Endodermal cell (in vitro differentiated cells): ENCODE measurements around the gene CHERP. TPM values are rescaled to one million over a fixed set of nuclear protein-coding genes. Genes with fewer than 3 reads are reported as not detected.
"Not testable (repeated sequence)": the region's sequence is repeated elsewhere in the genome, so short reads cannot be mapped to it uniquely, and the experiment has no call there.

ENCODE experiments used
- DNase-seq: peaks from one replicate; pipeline ENCODE4 v3.0.0-alpha.2; 2017
- H3K27ac ChIP-seq: 2 replicates; pipeline ENCODE4 v1.5.1; 2013; ENCODE audit warnings: mild to moderate bottlenecking, low read depth, low read length, moderate library complexity
- H3K27me3 ChIP-seq: 2 replicates; pipeline ENCODE4 v1.6.1; 2013; ENCODE audit warnings: mild to moderate bottlenecking, low read length, moderate library complexity; ENCODE audit not compliant: insufficient read depth, control insufficient read depth, poor library complexity, severe bottlenecking
- H3K36me3 ChIP-seq: 2 replicates; pipeline ENCODE4 v1.7.0; 2013; ENCODE audit warnings: mild to moderate bottlenecking, low read length, moderate library complexity; ENCODE audit not compliant: control insufficient read depth, insufficient read depth
- H3K4me1 ChIP-seq: one replicate; pipeline ENCODE4 v1.7.0; 2013; ENCODE audit warnings: low read length; ENCODE audit not compliant: control insufficient read depth, insufficient read depth
- H3K4me3 ChIP-seq: 2 replicates; pipeline ENCODE4 v1.5.1; 2013; ENCODE audit warnings: mild to moderate bottlenecking, low read length, moderate library complexity
- H3K9ac ChIP-seq: 2 replicates; pipeline ENCODE4 v1.6.1; 2013; ENCODE audit warnings: mild to moderate bottlenecking, low read length, moderate library complexity; ENCODE audit not compliant: poor library complexity, severe bottlenecking; ENCODE audit errors: extremely low read depth
- H3K9me3 ChIP-seq: 2 replicates; pipeline ENCODE4 v1.6.1; 2013; ENCODE audit warnings: mild to moderate bottlenecking, low read length, moderate library complexity; ENCODE audit not compliant: control insufficient read depth
- H3K27ac Mint-ChIP-seq: 2 replicates; pipeline ENCODE4 v1.8.0; 2020; ENCODE audit warnings: mixed read lengths
- H3K27me3 Mint-ChIP-seq: 2 replicates; pipeline ENCODE4 v1.8.0; 2021; ENCODE audit warnings: mild to moderate bottlenecking, mixed read lengths; ENCODE audit not compliant: insufficient read depth
- H3K36me3 Mint-ChIP-seq: 2 replicates; pipeline ENCODE4 v1.8.0; 2020; ENCODE audit warnings: low read depth, mixed read lengths
- H3K4me1 Mint-ChIP-seq: 2 replicates; pipeline ENCODE4 v1.8.0; 2020; ENCODE audit warnings: mixed read lengths
- H3K4me3 Mint-ChIP-seq: 2 replicates; pipeline ENCODE4 v1.8.0; 2020; ENCODE audit warnings: mild to moderate bottlenecking, moderate library complexity, mixed read lengths
- H3K9me3 Mint-ChIP-seq: 2 replicates; pipeline ENCODE4 v1.8.0; 2020; ENCODE audit warnings: mild to moderate bottlenecking, mixed read lengths
- WGBS, 2 experiments: methylation state at CpG; one replicate each; pipeline versions ENCODE4 v1.1.5 to v1.1.7; 2013; ENCODE audit warnings: missing lambda C conversion rate in 2 of 2, mixed read lengths in 1 of 2; ENCODE audit not compliant: insufficient coverage in 1 of 2, insufficient read length in 1 of 2; 5-methylcytosine and 5-hydroxymethylcytosine counted together
- total RNA-seq, 2 donors: library from RNA; stranded (reverse); fragmentation: NEBNext Ultra II Directional in 1 of 2; extraction: Animal tissue kit (Norgen Biotek cat#: 25700) in 1 of 2; gene quantifications; 2 replicates in 1 of 2; 3 replicates in 1 of 2; pipeline ENCODE4 v1.2.1, GENCODE V29; 2021
- TF ChIP-seq, protein P1 (sequence below): fragments of 200-600 bp; sonication (generic); conservative IDR thresholded peaks from 2 replicates; pipeline ENCODE4 v1.5.0; 2021; ENCODE audit warnings: antibody characterized with exemption, mild to moderate bottlenecking

The CHERP gene
- total RNA-seq, 2 donors from 2014 or later, result 69.5 to 71.5 TPM

GRCh38 chr19:16509141-16510061 is 32.8 kb downstream of the CHERP start:
- H3K4me3 ChIP-seq, result no peak overlapping the region
- no peak overlapping the region for H3K27ac ChIP-seq
- Mint-ChIP-seq H3K36me3 (peaks cover 42% of the 10 kb centered on the region), H3K27me3 (no peaks in the 10 kb centered on the region), H3K4me1 (no peaks in the 10 kb centered on the region), H3K27ac (peak overlapping the region; percentile 21), H3K4me3 (no peak overlapping the region), H3K9me3 (no peaks in the 10 kb centered on the region)
- WGBS, 2 experiments, result 95 to 96% methylated on average over 24 to 28 of the region's 28 CpGs
- TF ChIP-seq, protein P1, sequence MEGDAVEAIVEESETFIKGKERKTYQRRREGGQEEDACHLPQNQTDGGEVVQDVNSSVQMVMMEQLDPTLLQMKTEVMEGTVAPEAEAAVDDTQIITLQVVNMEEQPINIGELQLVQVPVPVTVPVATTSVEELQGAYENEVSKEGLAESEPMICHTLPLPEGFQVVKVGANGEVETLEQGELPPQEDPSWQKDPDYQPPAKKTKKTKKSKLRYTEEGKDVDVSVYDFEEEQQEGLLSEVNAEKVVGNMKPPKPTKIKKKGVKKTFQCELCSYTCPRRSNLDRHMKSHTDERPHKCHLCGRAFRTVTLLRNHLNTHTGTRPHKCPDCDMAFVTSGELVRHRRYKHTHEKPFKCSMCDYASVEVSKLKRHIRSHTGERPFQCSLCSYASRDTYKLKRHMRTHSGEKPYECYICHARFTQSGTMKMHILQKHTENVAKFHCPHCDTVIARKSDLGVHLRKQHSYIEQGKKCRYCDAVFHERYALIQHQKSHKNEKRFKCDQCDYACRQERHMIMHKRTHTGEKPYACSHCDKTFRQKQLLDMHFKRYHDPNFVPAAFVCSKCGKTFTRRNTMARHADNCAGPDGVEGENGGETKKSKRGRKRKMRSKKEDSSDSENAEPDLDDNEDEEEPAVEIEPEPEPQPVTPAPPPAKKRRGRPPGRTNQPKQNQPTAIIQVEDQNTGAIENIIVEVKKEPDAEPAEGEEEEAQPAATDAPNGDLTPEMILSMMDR, result no peak
- DNase-seq, result no peak
- no peaks in the 10 kb centered on the region for H3K27me3 ChIP-seq
- peaks cover 12% of the 10 kb centered on the region for H3K36me3 ChIP-seq
- no peaks in the 10 kb centered on the region for H3K4me1 ChIP-seq
- H3K9ac ChIP-seq, result no peak overlapping the region
- H3K9me3 ChIP-seq, result no peaks in the 10 kb centered on the region

DNA sequence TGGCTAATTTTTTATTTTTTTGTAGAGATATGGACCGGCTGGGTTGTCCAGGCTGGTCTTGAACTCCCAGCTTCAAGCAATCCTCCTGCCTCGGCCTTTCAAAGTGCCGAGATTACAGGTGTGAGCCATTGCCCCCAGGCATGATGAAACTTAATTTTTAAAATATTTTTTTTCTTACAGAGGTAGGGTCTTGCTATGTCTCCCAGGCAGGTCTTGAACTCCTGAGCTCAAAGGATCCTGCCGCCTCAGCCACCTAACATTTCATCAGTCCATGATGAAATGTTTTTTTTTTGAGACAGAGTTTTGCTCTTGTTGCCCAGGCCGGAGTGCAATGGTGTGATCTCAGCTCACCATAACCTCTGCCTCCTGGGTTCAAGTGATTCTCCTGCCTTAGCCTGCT is 33.7 kb downstream of the CHERP start:
- no peaks in the 10 kb centered on the region for H3K4me1 Mint-ChIP-seq
- no peaks in the 10 kb centered on the region for H3K9me3 Mint-ChIP-seq
- H3K36me3 Mint-ChIP-seq, result peaks cover 47% of the 10 kb centered on the region
- H3K27me3 Mint-ChIP-seq, result no peaks in the 10 kb centered on the region
- no peak overlapping the region for H3K27ac Mint-ChIP-seq
- Histone ChIP-seq H3K4me1 (no peaks in the 10 kb centered on the region), H3K27me3 (no peaks in the 10 kb centered on the region), H3K9me3 (no peaks in the 10 kb centered on the region), H3K36me3 (peaks cover 21% of the 10 kb centered on the region), H3K4me3 (no peak overlapping the region), H3K27ac (no peak overlapping the region), H3K9ac (no peak overlapping the region)
- WGBS, 2 experiments, result 90 to 95% methylated on average over 3 to 5 of the region's 5 CpGs
- TF ChIP-seq, protein P1, result no peak
- no peak for DNase-seq
- H3K4me3 Mint-ChIP-seq, result no peak overlapping the region

DNA sequence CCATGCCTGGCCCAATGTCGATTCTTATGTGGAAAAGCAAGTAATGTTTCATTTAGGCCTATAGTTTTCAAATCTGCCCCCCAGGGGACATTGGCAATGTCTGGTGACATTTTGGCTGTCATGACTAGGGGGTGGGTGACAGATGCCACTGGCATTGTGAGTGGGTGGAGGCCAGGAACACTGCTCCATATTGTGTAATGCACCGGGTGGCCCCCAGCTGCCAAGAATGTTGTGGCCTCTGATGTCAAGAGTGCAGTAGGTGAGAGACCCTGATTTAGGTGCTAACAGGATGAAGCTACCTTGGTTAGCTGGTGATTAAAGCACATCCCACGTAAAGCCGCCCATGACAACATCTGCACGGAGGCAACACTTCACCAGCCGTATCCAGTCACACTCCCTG is 35.3 kb downstream of the CHERP start:
- Mint-ChIP-seq H3K4me1 (no peaks in the 10 kb centered on the region), H3K27me3 (no peaks in the 10 kb centered on the region), H3K4me3 (no peak overlapping the region), H3K9me3 (no peaks in the 10 kb centered on the region), H3K27ac (no peak overlapping the region), H3K36me3 (peaks cover 46% of the 10 kb centered on the region)
- Histone ChIP-seq H3K27ac (no peak overlapping the region), H3K9ac (no peak overlapping the region), H3K4me3 (no peak overlapping the region), H3K4me1 (no peaks in the 10 kb centered on the region), H3K27me3 (no peaks in the 10 kb centered on the region), H3K9me3 (no peaks in the 10 kb centered on the region), H3K36me3 (peaks cover 29% of the 10 kb centered on the region)
- DNase-seq, result no peak
- 95 to 96% methylated on average over 5 to 6 of the region's 6 CpGs for WGBS, 2 experiments
- TF ChIP-seq, protein P1, result no peak

DNA sequence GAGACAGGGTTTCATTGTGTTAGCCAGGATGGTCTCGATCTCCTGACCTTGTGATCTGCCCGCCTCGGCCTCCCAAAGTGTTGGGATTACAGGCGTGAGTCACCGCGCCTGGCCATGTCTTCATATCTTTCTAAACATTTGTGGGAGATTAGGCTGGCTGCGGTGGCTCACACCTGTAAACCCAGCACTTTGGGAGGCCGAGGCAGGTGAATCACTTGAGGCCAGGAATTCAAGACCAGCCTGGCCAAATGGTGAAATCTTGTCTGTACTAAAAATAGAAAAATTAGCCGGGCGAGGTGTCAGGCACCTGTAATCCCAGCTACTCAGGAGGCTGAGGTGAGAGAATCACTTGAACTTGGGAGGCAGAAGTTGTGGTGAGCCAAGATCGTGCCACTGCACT is 36.1 kb downstream of the CHERP start:
- not testable (repeated sequence) for H3K27ac ChIP-seq, H3K27ac Mint-ChIP-seq, H3K4me3 ChIP-seq, H3K9me3 Mint-ChIP-seq, H3K27me3 ChIP-seq, H3K9me3 ChIP-seq, DNase-seq, H3K4me1 ChIP-seq, H3K27me3 Mint-ChIP-seq, H3K4me1 Mint-ChIP-seq, H3K9ac ChIP-seq, H3K4me3 Mint-ChIP-seq
- 94 to 96% methylated on average over 8 to 11 of the region's 11 CpGs for WGBS, 2 experiments
- H3K36me3 ChIP-seq, result peaks cover 30% of the 10 kb centered on the region
- peaks cover 48% of the 10 kb centered on the region for H3K36me3 Mint-ChIP-seq
